Panc1 (cell line): ENCODE measurements around the gene TMEM38A. TPM values are rescaled to one million over a fixed set of nuclear protein-coding genes. Genes with fewer than 3 reads are reported as not detected.

Experiments used
- ATAC-seq: fragments of 200-7000 bp; cut with Tn5 transposase; 2 replicates; pipeline ENCODE4 v1.9.1; 2020; ENCODE audit warnings: mild to moderate bottlenecking, moderate library complexity
- BruUV-seq: library from RNA; stranded (reverse); fragments of 400-500 nt; replicated peaks from 2 replicates; lab custom pipeline; 2021; lab: Mats Ljungman, UMichigan
- CTCF ChIA-PET: fragments of 300-600 bp; sonication (Branson Sonifier 250); formaldehyde crosslinking; loops from one replicate; lab custom pipeline; 2022; ENCODE audit warnings: antibody characterized with exemption; lab: Charles Lee
- POLR2A ChIA-PET: fragments of 300-600 bp; sonication (Branson Sonifier 250); formaldehyde crosslinking; loops from one replicate; lab custom pipeline; 2022; ENCODE audit warnings: antibody characterized with exemption; lab: Charles Lee
- DNase-seq: peaks from one replicate; pipeline ENCODE4 v3.0.0-alpha.2; 2010; ENCODE audit warnings: low read depth, low spot score
- H3K27ac ChIP-seq: 2 replicates; pipeline ENCODE4 v1.5.1; 2011; ENCODE audit warnings: mild to moderate bottlenecking, low read length, inconsistent platforms
- H3K27me3 ChIP-seq: fragments of 200-500 bp; sonication (Bioruptor generic); 2 replicates; pipeline ENCODE4 v1.6.0; 2014; ENCODE audit warnings: low read length, inconsistent platforms; ENCODE audit not compliant: control insufficient read depth, insufficient read depth
- H3K36me3 ChIP-seq: fragments of 200-500 bp; sonication (Bioruptor generic); 2 replicates; pipeline ENCODE4 v1.5.1; 2014; ENCODE audit warnings: inconsistent platforms, mild to moderate bottlenecking, low read length, moderate library complexity; ENCODE audit not compliant: control insufficient read depth, insufficient read depth
- H3K4me1 ChIP-seq: 2 replicates; pipeline ENCODE4 v1.5.1; 2011; ENCODE audit warnings: inconsistent platforms, mild to moderate bottlenecking, low read length, moderate library complexity; ENCODE audit not compliant: control insufficient read depth, insufficient read depth
- H3K4me3 ChIP-seq, 2 experiments: 2 replicates each; pipeline ENCODE4 v1.5.1; 2011 to 2012; ENCODE audit warnings: low read depth in 2 of 2, low read length in 2 of 2, mild to moderate bottlenecking in 2 of 2, inconsistent platforms in 1 of 2, moderate library complexity in 1 of 2
- H3K9me3 ChIP-seq: fragments of 200-500 bp; sonication (Bioruptor generic); 2 replicates; pipeline ENCODE4 v1.5.1; 2014; ENCODE audit warnings: low read depth, mild to moderate bottlenecking, inconsistent platforms, low read length, moderate library complexity; ENCODE audit not compliant: control insufficient read depth, insufficient read depth
- POLR2AphosphoS5 ChIP-seq: IDR thresholded peaks from 2 replicates; pipeline ENCODE4 v1.6.1; 2012; ENCODE audit warnings: mild to moderate bottlenecking, low read depth, low read length, moderate library complexity
- REST ChIP-seq, 2 experiments: IDR thresholded peaks; 2 replicates each; pipeline ENCODE4 v1.6.1; 2011 to 2012; ENCODE audit warnings: low read depth in 2 of 2, control low read depth in 1 of 2, low read length in 1 of 2, mild to moderate bottlenecking in 1 of 2, moderate library complexity in 1 of 2; ENCODE audit not compliant: insufficient read depth in 1 of 2
- SIN3A ChIP-seq: IDR thresholded peaks from 2 replicates; pipeline ENCODE4 v1.6.1; 2012; ENCODE audit warnings: low read depth, mild to moderate bottlenecking, low read length, moderate library complexity, borderline replicate concordance; ENCODE audit not compliant: insufficient read depth
- TCF7L2 ChIP-seq: IDR thresholded peaks from 2 replicates; pipeline ENCODE4 v1.6.1; 2011; ENCODE audit warnings: mild to moderate bottlenecking, low read depth, low read length, inconsistent platforms
- in situ Hi-C: cut with HindIII; loops from 2 replicates; pipeline ENCODE4 v1.10.0; 2016; ENCODE audit warnings: low sequenced_read_pairs, low pct_unique_long_range_greater_than_20kb
- intact Hi-C: fragments of 100-400 bp; cut with micrococcal nuclease; formaldehyde crosslinking; loops from one replicate; pipeline ENCODE4 v1.10.0; 2022; ENCODE audit not compliant: unreplicated experiment
- total RNA-seq: library from RNA; stranded (reverse); gene quantifications from one replicate; pipeline ENCODE4 v1.2.1, GENCODE V29; 2021; ENCODE audit not compliant: unreplicated experiment
- TF ChIP-seq, protein P1 (sequence below): fragments of 450-650 bp; IDR thresholded peaks from 2 replicates; pipeline ENCODE4 v1.5.1; 2017; ENCODE audit warnings: mild to moderate bottlenecking

TMEM38A gene
- total RNA-seq, 1 experiment from 2014 or later = 8.4 TPM

- ATAC-seq = no peak
- Histone ChIP-seq H3K9me3 (no peaks in the 10 kb centered on the region), H3K36me3 (no peaks in the 10 kb centered on the region), H3K27ac (no peak overlapping the region), H3K27me3 (no peaks in the 10 kb centered on the region), H3K4me1 (peaks cover 7% of the 10 kb centered on the region; the same call in 1 of the 2 replicates), H3K4me3 (no peak overlapping the region)
- POLR2A ChIA-PET = no interaction called here
- BruUV-seq = no TSS peak
- intact Hi-C loops = no loop called here
- no peak for DNase-seq
- TF ChIP-seq SIN3A = no peak
- TF ChIP-seq POLR2AphosphoS5 = no peak
- TF ChIP-seq, protein P1, sequence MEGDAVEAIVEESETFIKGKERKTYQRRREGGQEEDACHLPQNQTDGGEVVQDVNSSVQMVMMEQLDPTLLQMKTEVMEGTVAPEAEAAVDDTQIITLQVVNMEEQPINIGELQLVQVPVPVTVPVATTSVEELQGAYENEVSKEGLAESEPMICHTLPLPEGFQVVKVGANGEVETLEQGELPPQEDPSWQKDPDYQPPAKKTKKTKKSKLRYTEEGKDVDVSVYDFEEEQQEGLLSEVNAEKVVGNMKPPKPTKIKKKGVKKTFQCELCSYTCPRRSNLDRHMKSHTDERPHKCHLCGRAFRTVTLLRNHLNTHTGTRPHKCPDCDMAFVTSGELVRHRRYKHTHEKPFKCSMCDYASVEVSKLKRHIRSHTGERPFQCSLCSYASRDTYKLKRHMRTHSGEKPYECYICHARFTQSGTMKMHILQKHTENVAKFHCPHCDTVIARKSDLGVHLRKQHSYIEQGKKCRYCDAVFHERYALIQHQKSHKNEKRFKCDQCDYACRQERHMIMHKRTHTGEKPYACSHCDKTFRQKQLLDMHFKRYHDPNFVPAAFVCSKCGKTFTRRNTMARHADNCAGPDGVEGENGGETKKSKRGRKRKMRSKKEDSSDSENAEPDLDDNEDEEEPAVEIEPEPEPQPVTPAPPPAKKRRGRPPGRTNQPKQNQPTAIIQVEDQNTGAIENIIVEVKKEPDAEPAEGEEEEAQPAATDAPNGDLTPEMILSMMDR = no peak
- no peak for TF ChIP-seq REST (IDR thresholded peaks at IDR 0.05; ENCODE audit: insufficient read depth in 1 of 2, low read depth in 2 of 2, low read length in 1 of 2)
- no peak for TF ChIP-seq TCF7L2
- CTCF ChIA-PET = no interaction called here
- in situ Hi-C loops = no loop called here
These were observed 77.0 kb downstream of the TMEM38A start for GRCh38 chr19:16737911-16738310.

- intact Hi-C loops = no loop called here
- Histone ChIP-seq H3K9me3 (no peaks in the 10 kb centered on the region), H3K4me3 (no peak overlapping the region), H3K36me3 (no peaks in the 10 kb centered on the region), H3K27me3 (no peaks in the 10 kb centered on the region), H3K27ac (no peak overlapping the region), H3K4me1 (no peaks in the 10 kb centered on the region)
- CTCF ChIA-PET = no interaction called here
- POLR2A ChIA-PET = no interaction called here
- TF ChIP-seq TCF7L2 (no peak), SIN3A (no peak), REST (IDR thresholded peaks at IDR 0.05; ENCODE audit: insufficient read depth in 1 of 2, low read depth in 2 of 2, low read length in 1 of 2) (peak; percentile 67 to 74; a peak in 3 of 4 replicates)
- TF ChIP-seq, protein P1 = no peak
- ATAC-seq = no peak
- in situ Hi-C loops = no loop called here
- no peak for DNase-seq
- BruUV-seq = no TSS peak
These were observed 78.6 kb downstream of the TMEM38A start for GRCh38 chr19:16739546-16739945.

Other genes with a start within 250 kb of the TMEM38A start
- gene EPS15L1, start 189.2 kb upstream of the TMEM38A start, total RNA-seq = 34.2 TPM
- gene CALR3, start 165.0 kb upstream of the TMEM38A start, total RNA-seq = not detected
- 4.4 TPM for gene C19orf44, start 164.7 kb upstream of the TMEM38A start, total RNA-seq
- gene CHERP, start 118.7 kb upstream of the TMEM38A start, total RNA-seq = 48.3 TPM
- 43.5 TPM for gene SLC35E1, start 88.7 kb upstream of the TMEM38A start, total RNA-seq
- 8.8 TPM for gene MED26, start 32.9 kb upstream of the TMEM38A start, total RNA-seq
- 70.7 TPM for gene SMIM7, start 995 bp upstream of the TMEM38A start, total RNA-seq
- 1.4 TPM for gene NWD1, start 58.7 kb downstream of the TMEM38A start, total RNA-seq
- gene SIN3B, start 168.3 kb downstream of the TMEM38A start, total RNA-seq = 47.0 TPM
- not detected for gene F2RL3, start 227.9 kb downstream of the TMEM38A start, total RNA-seq